OCI-LY1 (cell line): ENCODE data around the gene TNNI2.

ENCODE experiments used
- H2AFZ ChIP-seq: fragments of 200-600 bp; sonication (generic), shearing (Covaris generic); 2 replicates; pipeline ENCODE4 v1.6.0; 2014; ENCODE audit warnings: antibody characterized with exemption, mild to moderate bottlenecking, low read length
- H3F3A ChIP-seq: fragments of 200-600 bp; sonication (generic), shearing (Covaris generic); 2 replicates; pipeline ENCODE4 v1.6.0; 2014; ENCODE audit warnings: mild to moderate bottlenecking, antibody characterized with exemption, low read length, moderate library complexity; ENCODE audit not compliant: insufficient read depth
- H3K27ac ChIP-seq: fragments of 200-600 bp; sonication (generic); 2 replicates; pipeline ENCODE4 v1.5.1; 2014; ENCODE audit warnings: low read length, mixed run types, mild to moderate bottlenecking, low read depth; ENCODE audit not compliant: poor library complexity, severe bottlenecking
- H3K27me3 ChIP-seq: fragments of 200-600 bp; sonication (generic); 2 replicates; pipeline ENCODE4 v1.6.0; 2014; ENCODE audit warnings: antibody characterized with exemption, mild to moderate bottlenecking, low read length, moderate library complexity; ENCODE audit not compliant: insufficient read depth
- H3K36me3 ChIP-seq: fragments of 200-600 bp; sonication (generic); 2 replicates; pipeline ENCODE4 v1.6.1; 2014; ENCODE audit warnings: mild to moderate bottlenecking, antibody characterized with exemption, low read length, moderate library complexity, mixed read lengths; ENCODE audit not compliant: insufficient read depth
- H3K4me1 ChIP-seq: fragments of 200-600 bp; sonication (generic); 2 replicates; pipeline ENCODE4 v1.5.1; 2014; ENCODE audit warnings: mild to moderate bottlenecking, low read length, moderate library complexity; ENCODE audit not compliant: insufficient read depth, severe bottlenecking
- H3K4me2 ChIP-seq: fragments of 200-600 bp; sonication (generic), shearing (Covaris generic); 2 replicates; pipeline ENCODE4 v1.6.1; 2014; ENCODE audit warnings: low read length
- H3K4me3 ChIP-seq: fragments of 200-600 bp; sonication (generic); 2 replicates; pipeline ENCODE4 v1.5.1; 2014; ENCODE audit warnings: low read length, low read depth, mild to moderate bottlenecking, mixed read lengths; ENCODE audit not compliant: poor library complexity, severe bottlenecking
- H3K79me2 ChIP-seq: fragments of 200-600 bp; shearing (Covaris generic); 2 replicates; pipeline ENCODE4 v1.6.1; 2016; ENCODE audit warnings: mixed run types, low read length, mixed read lengths; ENCODE audit not compliant: insufficient read depth
- H3K9ac ChIP-seq: fragments of 200-600 bp; sonication (generic), shearing (Covaris generic); 2 replicates; pipeline ENCODE4 v1.6.1; 2014; ENCODE audit warnings: mild to moderate bottlenecking, low read length, mixed read lengths
- H3K9me2 ChIP-seq: fragments of 200-600 bp; sonication (generic), shearing (Covaris generic); 2 replicates; pipeline ENCODE4 v1.6.1; 2014; ENCODE audit warnings: low read depth, mild to moderate bottlenecking, low read length, mixed read lengths
- H3K9me3 ChIP-seq: fragments of 200-600 bp; shearing (Covaris generic); 2 replicates; pipeline ENCODE4 v1.6.1; 2014; ENCODE audit warnings: low read length, mixed read lengths
- H4K20me1 ChIP-seq: fragments of 200-600 bp; sonication (generic), shearing (Covaris generic); 2 replicates; pipeline ENCODE4 v1.6.0; 2016; ENCODE audit warnings: mild to moderate bottlenecking, low read length; ENCODE audit not compliant: insufficient read depth
- CTCF ChIP-seq: fragments of 200-600 bp; sonication (generic), shearing (Covaris generic); IDR thresholded peaks from 2 replicates; pipeline ENCODE4 v1.5.1; 2017; ENCODE audit warnings: mild to moderate bottlenecking, antibody characterized with exemption, low read length, moderate library complexity, mixed read lengths
- EZH2 ChIP-seq: fragments of 200-600 bp; sonication (generic), shearing (Covaris generic); IDR thresholded peaks from 2 replicates; pipeline ENCODE4 v1.8.0; 2017; ENCODE audit warnings: borderline replicate concordance, mixed run types, mild to moderate bottlenecking, antibody characterized with exemption, low read length, moderate library complexity, mixed read lengths

The TNNI2 gene

GRCh38 chr11:1793081-1793480, 45.7 kb upstream of the TNNI2 start:
- no peaks in the 10 kb centered on the region for H3K9me2 ChIP-seq
- H3K27me3 ChIP-seq: no peaks in the 10 kb centered on the region; the same call in 1 of the 2 replicates
- H3K27ac ChIP-seq: no peak overlapping the region
- H2AFZ ChIP-seq: no peak overlapping the region
- H3K79me2 ChIP-seq: no peaks in the 10 kb centered on the region
- TF ChIP-seq CTCF (no peak), EZH2 (no peak)
- H3F3A ChIP-seq: no peaks in the 10 kb centered on the region
- H4K20me1 ChIP-seq: no peaks in the 10 kb centered on the region
- H3K9ac ChIP-seq: no peak overlapping the region
- H3K36me3 ChIP-seq: no peaks in the 10 kb centered on the region
- H3K4me1 ChIP-seq: no peaks in the 10 kb centered on the region
- no peak overlapping the region for H3K4me3 ChIP-seq
- no peak overlapping the region for H3K4me2 ChIP-seq
- H3K9me3 ChIP-seq: no peaks in the 10 kb centered on the region

GRCh38 chr11:1796413-1797011, 42.3 kb upstream of the TNNI2 start:
- no peak overlapping the region for H3K9ac ChIP-seq
- no peaks in the 10 kb centered on the region for H3K36me3 ChIP-seq
- H3F3A ChIP-seq: no peaks in the 10 kb centered on the region
- no peaks in the 10 kb centered on the region for H3K79me2 ChIP-seq
- no peaks in the 10 kb centered on the region; the same call in 1 of the 2 replicates for H3K27me3 ChIP-seq
- H4K20me1 ChIP-seq: no peaks in the 10 kb centered on the region
- H3K9me3 ChIP-seq: no peaks in the 10 kb centered on the region
- no peaks in the 10 kb centered on the region for H3K9me2 ChIP-seq
- no peak overlapping the region for H2AFZ ChIP-seq
- no peak overlapping the region for H3K4me3 ChIP-seq
- H3K4me1 ChIP-seq: no peaks in the 10 kb centered on the region
- H3K27ac ChIP-seq: no peak overlapping the region
- no peak for TF ChIP-seq CTCF
- no peak for TF ChIP-seq EZH2
- H3K4me2 ChIP-seq: no peak overlapping the region

GRCh38 chr11:1797391-1798125, 41.2 kb upstream of the TNNI2 start:
- no peak overlapping the region for H3K27ac ChIP-seq
- H4K20me1 ChIP-seq: no peaks in the 10 kb centered on the region
- H3K4me3 ChIP-seq: no peak overlapping the region
- no peaks in the 10 kb centered on the region; the same call in 1 of the 2 replicates for H3K27me3 ChIP-seq
- H3K4me1 ChIP-seq: no peaks in the 10 kb centered on the region
- H3K79me2 ChIP-seq: no peaks in the 10 kb centered on the region
- TF ChIP-seq EZH2 (no peak), CTCF (no peak)
- no peaks in the 10 kb centered on the region for H3K36me3 ChIP-seq
- no peaks in the 10 kb centered on the region for H3F3A ChIP-seq
- no peak overlapping the region for H2AFZ ChIP-seq
- H3K9me2 ChIP-seq: no peaks in the 10 kb centered on the region
- no peak overlapping the region for H3K9ac ChIP-seq
- H3K4me2 ChIP-seq: no peak overlapping the region
- no peaks in the 10 kb centered on the region for H3K9me3 ChIP-seq
